OCI-LY7 (cell line): Measurements from ENCODE around the gene NUP62. TPM values are rescaled to one million over a fixed set of nuclear protein-coding genes. Genes with fewer than 3 reads are reported as not detected.
"Not testable (repeated sequence)": the region's sequence is repeated elsewhere in the genome, so short reads cannot be mapped to it uniquely, and the experiment has no call there.

ENCODE experiments used
- BruUV-seq: library from RNA; stranded (reverse); fragments of 400-500 nt; replicated peaks from 2 replicates; lab custom pipeline; 2021; lab: Mats Ljungman, UMichigan
- CTCF ChIA-PET: fragments of 300-600 bp; sonication (Branson Sonifier 250); formaldehyde crosslinking; loops from one replicate; lab custom pipeline; 2022; ENCODE audit warnings: antibody characterized with exemption; ENCODE audit not compliant: unreplicated experiment; lab: Charles Lee
- POLR2A ChIA-PET: fragments of 300-600 bp; sonication (Branson Sonifier 250); formaldehyde crosslinking; loops from one replicate; lab custom pipeline; 2022; ENCODE audit warnings: antibody characterized with exemption; lab: Charles Lee
- DNase-seq: peaks from one replicate; pipeline ENCODE4 v3.0.0-alpha.2; 2015; ENCODE audit warnings: low spot score
- H2AFZ ChIP-seq: fragments of 200-600 bp; sonication (generic), shearing (Covaris generic); 2 replicates; pipeline ENCODE4 v1.6.1; 2014; ENCODE audit warnings: mild to moderate bottlenecking, antibody characterized with exemption, low read length, moderate library complexity
- H3K27ac ChIP-seq: fragments of 200-600 bp; sonication (generic); 2 replicates; pipeline ENCODE4 v1.5.1; 2014; ENCODE audit warnings: mixed run types, low read depth, mild to moderate bottlenecking, moderate library complexity, low read length, inconsistent platforms; ENCODE audit not compliant: poor library complexity, severe bottlenecking
- H3K36me3 ChIP-seq: fragments of 200-600 bp; sonication (generic); 2 replicates; pipeline ENCODE4 v1.6.1; 2014; ENCODE audit warnings: mild to moderate bottlenecking, antibody characterized with exemption, low read length, moderate library complexity, mixed read lengths; ENCODE audit not compliant: insufficient read depth
- H3K4me1 ChIP-seq: fragments of 200-600 bp; sonication (generic); 2 replicates; pipeline ENCODE4 v1.5.1; 2014; ENCODE audit warnings: mild to moderate bottlenecking, low read length; ENCODE audit not compliant: insufficient read depth, poor library complexity, severe bottlenecking
- H3K4me2 ChIP-seq: fragments of 200-600 bp; sonication (generic); 2 replicates; pipeline ENCODE4 v1.6.1; 2014; ENCODE audit warnings: mild to moderate bottlenecking, low read length
- H3K4me3 ChIP-seq: fragments of 200-600 bp; sonication (generic); 2 replicates; pipeline ENCODE4 v1.5.1; 2014; ENCODE audit warnings: mild to moderate bottlenecking, low read depth, low read length; ENCODE audit not compliant: poor library complexity, severe bottlenecking
- H3K79me2 ChIP-seq: fragments of 200-600 bp; sonication (generic); 2 replicates; pipeline ENCODE4 v1.6.1; 2016; ENCODE audit warnings: low read depth, mild to moderate bottlenecking, low read length, moderate library complexity, mixed read lengths; ENCODE audit not compliant: insufficient read depth
- H3K9me2 ChIP-seq: fragments of 200-600 bp; sonication (generic); 2 replicates; pipeline ENCODE4 v1.6.1; 2016; ENCODE audit warnings: mild to moderate bottlenecking, low read length, mixed read lengths; ENCODE audit not compliant: insufficient read depth
- H3K9me3 ChIP-seq: fragments of 200-600 bp; sonication (generic); 2 replicates; pipeline ENCODE4 v1.6.1; 2014; ENCODE audit warnings: mild to moderate bottlenecking, mixed run types, low read length, mixed read lengths
- H4K20me1 ChIP-seq: fragments of 200-600 bp; sonication (generic); 2 replicates; pipeline ENCODE4 v1.6.1; 2014; ENCODE audit warnings: mild to moderate bottlenecking, antibody characterized with exemption, low read length, moderate library complexity, mixed read lengths; ENCODE audit not compliant: insufficient read depth
- CTCF ChIP-seq: fragments of 200-600 bp; sonication (generic); conservative IDR thresholded peaks from 2 replicates; pipeline ENCODE4 v1.5.1; 2014; ENCODE audit warnings: mild to moderate bottlenecking, antibody characterized with exemption, low read length, moderate library complexity, mixed read lengths
- EZH2phosphoT487 ChIP-seq: fragments of 200-600 bp; sonication (generic); IDR thresholded peaks from 2 replicates; pipeline ENCODE4 v1.6.1; 2018; ENCODE audit warnings: low read depth, borderline replicate concordance, mild to moderate bottlenecking, mixed run types, antibody characterized with exemption, low read length, moderate library complexity, mixed read lengths
- intact Hi-C: fragments of 100-400 bp; cut with micrococcal nuclease; formaldehyde crosslinking; loops from one replicate; pipeline ENCODE4 v1.10.0; 2022; ENCODE audit not compliant: unreplicated experiment
- total RNA-seq, 2 experiments: library from RNA; depleted of rRNA in 1 of 2; stranded (reverse); fragments of >200 nt in 1 of 2; shearing (Covaris generic) in 1 of 2; gene quantifications; 2 replicates each; pipeline ENCODE4 v1.2.3, GENCODE V29; 2014 to 2022

The NUP62 gene
- total RNA-seq, 2 experiments from 2014 or later: 75.6 to 76.3 TPM

- DNase-seq, H3K4me3 ChIP-seq, intact Hi-C loops, H3K27ac ChIP-seq, H3K4me2 ChIP-seq, H2AFZ ChIP-seq, H3K4me1 ChIP-seq, H3K79me2 ChIP-seq, H3K9me2 ChIP-seq, H3K36me3 ChIP-seq, H4K20me1 ChIP-seq, CTCF ChIA-PET, BruUV-seq, H3K9me3 ChIP-seq, POLR2A ChIA-PET: not testable (repeated sequence)
Observed at GRCh38 chr19:49958596-49958995, 29.3 kb upstream of the NUP62 start.

GRCh38 chr19:49958144-49958543 lies 28.8 kb upstream of the NUP62 start:
- POLR2A ChIA-PET, BruUV-seq, H3K9me3 ChIP-seq, H3K27ac ChIP-seq, H3K4me3 ChIP-seq, intact Hi-C loops, H3K4me2 ChIP-seq, H4K20me1 ChIP-seq, H3K36me3 ChIP-seq, H2AFZ ChIP-seq, H3K9me2 ChIP-seq, CTCF ChIA-PET, H3K79me2 ChIP-seq, DNase-seq, H3K4me1 ChIP-seq: not testable (repeated sequence)

DNA sequence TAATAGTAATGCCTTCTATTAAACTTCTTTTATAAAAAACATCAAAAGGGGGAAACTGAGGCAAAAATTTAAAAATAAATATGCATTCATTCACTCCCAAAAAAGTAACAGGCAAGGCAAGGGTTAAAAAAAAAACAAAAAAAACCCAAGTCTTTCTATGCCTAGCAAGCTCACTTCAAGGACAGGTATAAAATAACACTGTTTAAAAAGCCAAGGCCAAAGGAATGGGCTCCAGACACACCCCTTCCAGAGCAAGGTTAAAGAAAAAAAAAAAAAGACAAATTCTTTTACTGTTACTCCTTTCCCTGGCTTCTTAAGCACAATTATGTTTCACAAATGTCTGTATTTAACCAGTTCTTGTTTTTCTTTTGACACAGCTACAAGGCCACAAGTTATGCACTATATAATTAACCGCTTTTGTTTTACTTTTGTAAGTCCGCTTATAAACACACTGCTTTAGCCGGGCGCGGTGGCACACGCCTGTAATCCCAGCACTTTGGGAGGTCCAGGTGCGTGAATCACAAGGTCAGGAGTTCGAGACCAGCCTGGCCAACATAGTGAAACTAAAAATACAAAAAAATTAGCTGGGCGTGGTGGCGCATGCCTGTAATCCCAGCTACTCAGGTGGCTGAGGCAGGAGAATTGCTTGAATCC lies 28.1 kb upstream of the NUP62 start:
- Histone ChIP-seq H3K9me3 (no peaks in the 10 kb centered on the region), H3K4me1 (peaks cover 9% of the 10 kb centered on the region), H2AFZ (no peak overlapping the region), H3K4me3 (no peak overlapping the region), H4K20me1 (no peaks in the 10 kb centered on the region), H3K9me2 (no peaks in the 10 kb centered on the region), H3K79me2 (no peaks in the 10 kb centered on the region), H3K36me3 (no peaks in the 10 kb centered on the region), H3K27ac (no peak overlapping the region), H3K4me2 (no peak overlapping the region)
- TF ChIP-seq EZH2phosphoT487: no peak
- no peak for TF ChIP-seq CTCF
- DNase-seq: no peak
- intact Hi-C loops: no loop called here
- ChIA-PET POLR2A (no interaction called here), CTCF (no interaction called here)
- no TSS peak for BruUV-seq

DNA sequence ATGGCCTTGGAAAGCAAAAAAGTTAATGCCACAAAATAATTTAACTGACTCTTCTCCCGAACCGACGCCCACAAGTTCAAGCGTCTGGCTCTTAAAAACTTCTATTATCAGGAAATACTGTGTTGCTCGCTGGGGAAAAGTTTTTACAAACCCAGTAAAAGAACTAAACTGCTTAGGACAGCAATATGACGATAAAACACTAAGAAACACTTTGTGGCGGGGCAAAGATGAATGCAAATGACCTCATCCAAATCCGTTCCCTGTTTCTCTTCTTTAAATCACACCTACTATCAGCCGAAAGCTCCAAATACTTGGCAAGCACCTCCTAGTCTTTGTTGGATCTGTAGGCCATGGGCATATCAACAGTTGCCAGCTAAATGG lies 26.8 kb upstream of the NUP62 start:
- Histone ChIP-seq H3K4me3 (no peak overlapping the region), H3K36me3 (no peaks in the 10 kb centered on the region), H3K27ac (no peak overlapping the region), H3K4me1 (peaks cover 9% of the 10 kb centered on the region), H4K20me1 (no peaks in the 10 kb centered on the region), H3K9me2 (no peaks in the 10 kb centered on the region), H3K79me2 (no peaks in the 10 kb centered on the region), H2AFZ (no peak overlapping the region), H3K9me3 (no peaks in the 10 kb centered on the region), H3K4me2 (no peak overlapping the region)
- no peak for TF ChIP-seq EZH2phosphoT487
- TF ChIP-seq CTCF: no peak
- POLR2A ChIA-PET: no interaction called here
- intact Hi-C loops: no loop called here
- BruUV-seq: no TSS peak
- CTCF ChIA-PET: no interaction called here
- DNase-seq: no peak
